Esophagus squamous epithelium (tissue), 4 donors: Measurements from ENCODE around the gene CORO1C.

Experiments used
- CTCF ChIP-seq, 6 experiments: fragments of 450-650 bp in 4 of 6; fragments of 200-600 bp in 2 of 6; sonication (generic) in 2 of 6; IDR thresholded peaks; one replicate each; pipeline ENCODE4 v1.5.1; 2016 to 2019; ENCODE audit warnings: antibody characterized with exemption in 6 of 6, mild to moderate bottlenecking in 4 of 6, moderate library complexity in 4 of 6
- POLR2A ChIP-seq, 4 donors: fragments of 450-650 bp; IDR thresholded peaks; one replicate each; pipeline ENCODE4 v1.6.1; 2017; ENCODE audit warnings: antibody characterized with exemption in 4 of 4, mild to moderate bottlenecking in 4 of 4, moderate library complexity in 3 of 4

GRCh38 chr12:108607981-108608600 is 123.2 kb downstream of the CORO1C start:
- TF ChIP-seq CTCF (IDR thresholded peaks at IDR 0.05): no peak
- no peak for TF ChIP-seq POLR2A (IDR thresholded peaks at IDR 0.05)
